IPS DF 19.7 (cell line): ENCODE data around the gene TMEM128.
"Not testable (repeated sequence)": the region's sequence is repeated elsewhere in the genome, so short reads cannot be mapped to it uniquely, and the experiment has no call there.

ENCODE experiments used
- DNase-seq: peaks from one replicate; pipeline ENCODE4 v3.0.0-alpha.2; 2013; ENCODE audit warnings: low read depth, low spot score

The TMEM128 gene, protein sequence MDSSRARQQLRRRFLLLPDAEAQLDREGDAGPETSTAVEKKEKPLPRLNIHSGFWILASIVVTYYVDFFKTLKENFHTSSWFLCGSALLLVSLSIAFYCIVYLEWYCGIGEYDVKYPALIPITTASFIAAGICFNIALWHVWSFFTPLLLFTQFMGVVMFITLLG

DNA sequence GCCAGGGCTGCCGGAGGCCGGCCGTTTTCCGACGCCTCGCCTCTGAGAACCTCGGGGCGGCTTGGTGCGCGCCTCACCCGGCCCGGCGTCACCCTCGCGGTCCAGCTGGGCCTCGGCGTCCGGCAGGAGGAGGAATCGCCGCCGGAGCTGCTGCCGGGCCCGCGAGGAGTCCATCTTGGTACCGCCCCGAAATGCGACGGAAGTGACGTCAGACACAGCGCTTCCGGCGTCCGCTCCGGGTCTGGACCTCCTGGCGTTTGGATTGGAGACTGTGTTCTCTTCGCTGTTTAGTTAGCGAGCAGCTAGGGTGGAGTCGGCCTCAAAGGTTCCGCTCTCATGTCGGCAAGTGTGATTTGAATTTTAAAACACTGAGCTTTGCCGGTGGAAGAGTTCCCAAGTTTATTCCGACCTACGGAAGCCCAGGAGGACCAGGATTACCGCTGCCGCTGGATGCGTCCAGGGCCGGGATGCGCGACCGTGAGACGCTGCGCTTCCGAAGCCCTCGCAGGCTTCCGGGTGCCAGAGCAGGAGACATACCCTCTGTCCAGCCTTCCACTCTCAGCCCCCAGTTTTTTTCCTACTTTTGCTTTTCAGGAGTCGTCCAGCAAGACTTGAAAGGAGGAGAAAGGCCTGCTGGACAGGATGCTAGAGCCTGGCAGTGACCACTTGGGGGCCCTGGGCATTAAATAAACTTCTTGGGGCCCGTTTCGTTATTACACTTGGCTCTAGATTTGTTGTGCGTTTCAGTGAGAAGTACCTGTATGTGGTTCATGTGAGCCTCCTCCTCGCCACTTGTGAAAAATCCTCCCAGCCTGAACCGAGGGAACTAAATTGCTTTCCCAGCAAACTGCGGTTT lies at the start of gene TMEM128:
TSS of gene TMEM128 (minus strand) at position 195 of the 856 bp plus-strand sequence. CDS start at position 174, 21 bp downstream.
- peak; percentile 83 for DNase-seq

DNA sequence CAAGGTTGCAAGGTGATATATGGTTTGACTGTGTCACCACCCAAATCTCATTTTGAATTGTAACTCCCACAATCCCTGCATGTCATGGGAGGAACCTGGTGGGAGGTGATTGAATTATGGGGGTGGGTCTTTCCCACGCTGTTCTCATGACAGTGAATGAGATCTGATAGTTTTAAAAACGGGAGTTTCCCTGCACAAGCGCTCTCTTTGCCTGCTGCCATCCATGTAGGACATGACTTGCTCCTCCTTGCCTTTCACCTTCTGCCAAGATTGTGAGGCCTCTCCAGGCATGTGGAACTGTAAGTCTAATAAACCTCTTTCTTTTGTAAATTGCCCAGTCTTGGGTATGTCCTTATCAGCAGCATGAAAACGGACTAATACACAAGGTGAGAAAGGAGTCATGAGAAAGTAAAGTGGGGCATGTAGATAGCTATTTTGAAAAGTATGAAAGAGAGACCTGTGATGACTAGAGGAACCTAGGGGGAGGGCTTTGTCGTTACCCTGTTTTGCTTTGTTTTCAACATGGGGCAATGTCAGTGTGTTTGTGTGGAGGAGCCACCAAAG lies 48.3 kb upstream of the TMEM128 start:
- DNase-seq, result no peak

DNA sequence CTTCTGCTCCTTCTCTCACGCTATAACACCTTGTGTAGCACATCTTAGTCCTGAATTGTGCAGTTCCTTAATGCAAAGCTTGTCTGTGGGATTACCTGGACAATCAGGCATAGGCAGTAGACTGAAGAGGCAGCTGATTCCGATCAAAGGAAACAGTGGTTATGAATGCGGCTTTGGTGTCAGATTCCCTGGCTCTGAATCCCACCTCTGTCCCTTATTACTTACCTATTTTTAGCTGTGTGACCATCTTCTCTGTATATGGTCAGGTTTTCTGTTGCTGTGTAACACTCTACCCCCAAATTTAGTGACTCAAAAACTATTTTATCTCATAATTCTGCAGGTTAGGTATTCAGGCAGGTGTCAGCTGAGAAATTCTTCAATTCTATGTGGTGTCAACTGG lies 45.3 kb upstream of the TMEM128 start:
- no peak for DNase-seq

DNA sequence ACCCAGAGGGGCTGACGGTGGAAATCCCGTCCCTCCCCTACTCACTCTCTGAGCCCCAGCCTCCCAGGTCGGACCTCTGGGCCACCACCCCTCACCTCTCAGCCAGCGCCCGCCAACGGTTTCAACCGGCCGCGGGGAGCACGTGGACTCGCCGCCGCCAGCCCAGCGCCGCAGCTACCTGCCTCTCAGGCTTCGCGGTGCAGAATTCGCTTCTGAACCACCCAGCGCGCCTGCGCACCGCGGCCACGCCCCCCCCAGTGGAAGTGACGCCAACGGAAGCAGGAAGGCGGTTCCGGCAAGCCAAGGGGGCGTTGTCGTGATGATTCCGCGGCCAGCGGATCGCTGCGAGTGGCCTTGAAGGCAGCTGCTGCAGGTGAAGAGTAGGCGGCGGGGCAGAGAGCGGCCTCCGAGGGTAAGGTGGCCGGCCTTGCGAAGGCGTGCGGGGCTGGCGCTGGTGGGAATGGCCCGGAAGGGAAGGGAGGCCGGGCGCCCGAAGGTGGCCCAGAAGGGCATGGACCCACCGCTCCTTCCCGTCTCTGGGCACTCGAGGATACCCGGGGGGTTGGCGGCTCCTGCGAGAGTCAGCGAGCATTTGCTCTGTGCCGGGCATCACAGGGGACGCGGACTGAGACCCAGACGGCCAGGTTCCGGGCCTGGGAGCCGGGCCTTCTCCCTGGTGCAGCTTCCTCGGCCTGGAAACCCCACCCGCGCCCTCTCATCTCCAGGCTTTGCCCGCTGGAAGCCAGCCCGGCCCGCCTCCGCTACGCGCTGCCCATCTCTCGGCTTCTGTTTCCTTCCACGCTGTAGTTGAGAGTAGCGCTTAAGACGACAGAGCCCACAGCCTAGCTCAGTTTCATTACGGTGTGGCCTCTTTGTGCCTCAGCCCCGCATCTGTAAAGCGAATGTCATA lies 42.2 kb upstream of the TMEM128 start, which contains the start of the genes LYAR and ZBTB49:
TSS of gene LYAR (minus strand) at position 214 of the 910 bp plus-strand sequence. CDS start 6,412 bp downstream, outside the sequence.
TSS of gene ZBTB49 (plus strand) at position 311 of the 910 bp plus-strand sequence. CDS start 9,695 bp downstream, outside the sequence.
- DNase-seq, result peak; percentile 61

DNA sequence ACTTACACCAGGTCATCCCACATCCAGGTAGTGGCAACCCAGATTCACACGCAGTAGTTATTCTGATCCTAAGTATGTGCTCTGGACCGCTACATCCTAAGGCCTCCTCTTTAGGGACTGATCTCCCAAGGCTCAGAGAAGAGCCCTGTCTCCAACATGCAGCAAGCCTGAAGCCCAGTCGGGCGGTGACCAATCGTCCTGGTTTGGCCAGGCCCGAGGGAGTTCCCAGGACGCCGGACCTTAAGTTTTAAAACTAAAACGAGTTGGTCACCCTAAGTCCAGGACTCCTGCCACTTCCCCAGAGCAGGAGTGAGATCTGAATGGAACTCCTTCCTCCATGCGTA lies 41.5 kb upstream of the TMEM128 start:
- DNase-seq, result no peak

DNA sequence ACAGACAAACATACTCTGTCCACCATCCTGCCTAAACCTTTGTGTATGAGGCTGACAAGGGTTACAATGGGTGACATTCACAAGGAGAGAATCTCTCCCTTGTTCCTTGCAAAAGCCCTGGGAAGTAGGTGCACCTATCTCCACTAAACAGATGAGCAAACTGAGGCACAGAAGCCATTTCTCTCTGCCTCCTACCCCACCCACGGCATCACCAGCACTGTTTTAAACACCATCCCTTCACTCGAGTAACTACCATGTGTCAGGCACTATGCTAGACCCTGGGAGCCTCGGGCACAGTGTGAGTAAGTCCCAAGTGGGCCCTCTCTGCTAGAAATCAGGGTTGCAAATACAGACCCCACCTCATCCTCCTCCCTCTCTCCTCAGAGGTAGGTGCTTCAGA lies 41.0 kb upstream of the TMEM128 start:
- no peak for DNase-seq

DNA sequence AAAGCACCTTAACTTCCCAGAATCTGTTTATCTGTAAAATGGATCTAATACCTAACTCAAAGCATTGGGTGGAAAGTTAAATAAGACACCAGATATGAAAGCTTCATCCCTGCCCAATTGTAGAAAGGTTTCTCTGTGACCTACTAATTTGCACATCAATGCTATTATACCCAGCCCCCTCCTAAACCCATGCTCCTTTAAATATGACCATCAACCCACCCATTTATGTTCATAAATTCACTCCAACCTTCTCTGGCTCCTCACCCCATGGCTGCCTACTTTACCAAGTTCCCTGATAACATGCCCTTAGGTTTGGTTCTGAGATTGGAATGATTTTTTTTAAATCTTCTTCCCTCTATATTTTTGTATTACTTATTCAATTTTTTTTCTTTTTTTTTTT lies 40.1 kb upstream of the TMEM128 start:
- DNase-seq, result no peak

DNA sequence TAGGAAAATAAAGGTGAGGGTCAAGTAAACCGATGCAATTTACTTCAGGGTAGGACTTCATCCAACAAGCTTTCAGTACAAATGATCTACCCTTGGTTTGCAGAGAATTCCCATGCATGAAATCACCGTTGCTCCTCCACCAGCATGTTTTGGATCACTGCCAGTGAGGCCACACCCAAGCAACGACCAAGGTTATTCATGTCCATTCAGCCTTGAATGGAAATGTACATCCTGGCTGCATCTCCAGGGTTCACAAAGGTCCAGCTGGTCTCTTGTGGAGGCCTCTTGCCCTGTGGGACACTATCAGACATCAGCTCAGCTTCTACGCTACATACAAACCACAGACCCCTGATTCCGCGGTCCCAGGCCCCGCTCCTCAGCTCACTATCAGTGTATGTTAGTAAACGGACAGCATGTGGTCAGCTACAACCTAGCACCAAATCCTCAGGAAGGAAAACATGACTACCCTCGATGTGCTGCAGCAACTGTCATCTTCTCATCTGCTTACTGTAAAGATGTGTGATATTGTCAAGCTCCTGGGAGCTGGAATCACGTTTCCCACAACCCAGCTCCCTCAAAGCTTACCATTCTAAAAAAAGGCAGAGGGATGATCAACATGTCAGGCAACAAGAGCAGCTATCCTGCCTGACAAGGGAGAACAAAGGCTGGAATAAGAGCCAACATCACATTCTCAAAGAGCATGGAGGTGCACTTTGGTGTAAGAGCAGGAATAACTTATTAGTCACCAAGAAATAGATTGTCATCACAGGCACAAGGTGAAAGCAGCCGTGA lies 37.0 kb upstream of the TMEM128 start:
- DNase-seq, result no peak

DNA sequence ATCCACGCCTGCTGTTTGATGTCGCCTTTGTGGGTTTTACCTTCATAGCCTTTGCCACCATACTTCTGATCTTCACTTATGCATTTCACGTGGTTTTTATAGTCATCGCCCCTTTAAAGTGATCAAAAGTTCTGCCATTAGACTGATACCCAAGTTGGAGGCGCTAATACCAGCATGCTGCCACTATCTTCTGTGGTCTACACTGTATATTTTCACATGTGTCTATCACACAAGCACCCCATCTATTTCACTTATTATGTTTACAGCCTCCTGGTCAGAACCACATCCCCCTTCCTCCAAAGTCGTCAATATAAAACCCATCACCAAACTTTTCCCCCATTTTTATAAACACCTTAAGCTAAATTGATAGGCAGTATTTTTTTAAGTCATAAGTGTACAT lies 33.8 kb upstream of the TMEM128 start:
- DNase-seq, result no peak

DNA sequence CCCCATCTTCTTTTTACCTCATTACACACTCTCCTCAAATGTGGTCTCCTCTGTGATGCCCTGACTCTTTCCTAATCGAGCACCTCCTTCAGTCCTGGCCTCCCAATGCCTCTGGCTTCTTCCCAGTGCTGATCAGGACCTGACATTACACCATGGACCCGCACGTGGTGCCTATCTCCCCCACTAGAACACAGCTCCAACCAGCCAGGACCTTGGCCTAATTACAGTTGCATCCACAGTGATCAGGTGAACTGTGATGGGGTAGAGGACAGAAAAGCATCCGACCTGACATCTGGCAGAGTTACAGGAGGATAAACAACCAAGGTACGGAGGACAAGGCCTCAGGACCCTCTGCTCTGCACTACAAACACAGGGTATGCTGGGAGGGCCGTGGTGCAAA lies 29.5 kb upstream of the TMEM128 start:
- DNase-seq, result no peak

DNA sequence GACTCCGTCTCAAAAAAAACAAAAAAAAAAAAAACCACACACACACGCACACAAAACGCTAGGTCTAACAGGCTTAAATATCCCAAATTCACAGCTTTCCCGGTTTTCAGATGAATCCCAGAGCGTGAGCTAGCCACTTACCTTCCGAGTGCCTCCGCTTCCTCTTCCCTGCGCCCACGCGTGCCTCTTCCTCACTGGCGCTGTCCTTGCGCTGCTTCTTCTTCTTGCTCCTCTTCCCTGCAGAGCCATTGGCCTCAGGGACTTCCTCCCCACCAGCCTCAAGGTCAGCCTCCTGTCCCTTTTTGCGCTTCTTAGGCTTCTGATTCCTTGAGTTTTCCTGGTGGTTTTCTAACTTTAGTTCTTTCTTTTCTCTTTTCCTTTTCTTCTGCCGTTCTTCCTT lies 26.2 kb upstream of the TMEM128 start:
- no peak for DNase-seq

DNA sequence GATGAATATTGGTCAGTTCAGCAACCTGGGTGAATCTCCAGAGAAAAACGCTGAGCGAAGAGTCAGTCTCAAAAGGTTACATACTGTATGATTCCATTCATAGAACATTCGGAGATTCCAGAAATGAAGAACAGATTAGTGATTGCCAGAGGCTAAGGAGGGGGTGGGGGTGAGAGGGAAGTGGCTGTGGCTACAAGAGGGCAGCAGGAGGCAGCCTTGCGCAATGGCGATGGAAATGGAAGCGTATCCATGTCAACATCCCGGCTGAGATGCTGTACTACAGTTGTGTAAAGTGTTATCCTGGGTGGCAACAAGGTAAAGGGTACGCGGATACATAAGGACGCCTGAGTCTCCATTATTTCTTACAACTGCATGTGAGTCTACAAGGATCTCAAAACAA lies 23.9 kb upstream of the TMEM128 start:
- DNase-seq, result no peak

DNA sequence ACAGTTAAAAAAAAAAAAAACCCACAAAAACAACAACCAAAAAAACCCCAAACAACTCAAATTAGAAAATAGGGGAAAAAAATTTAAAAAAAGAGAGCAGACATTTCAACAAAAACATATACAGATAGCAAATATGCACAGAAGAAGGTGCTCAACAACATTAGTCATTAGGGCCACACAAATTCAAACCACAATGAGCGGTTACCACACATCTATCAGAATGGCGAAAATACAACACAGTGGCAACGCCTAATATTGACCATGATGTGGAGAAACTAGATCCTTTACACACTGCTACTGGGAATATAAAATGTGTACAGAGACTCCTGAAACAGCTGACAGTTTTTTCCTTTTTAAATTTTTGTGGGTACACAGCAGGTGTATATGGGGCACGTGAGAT lies 22.5 kb upstream of the TMEM128 start:
- no peak for DNase-seq

DNA sequence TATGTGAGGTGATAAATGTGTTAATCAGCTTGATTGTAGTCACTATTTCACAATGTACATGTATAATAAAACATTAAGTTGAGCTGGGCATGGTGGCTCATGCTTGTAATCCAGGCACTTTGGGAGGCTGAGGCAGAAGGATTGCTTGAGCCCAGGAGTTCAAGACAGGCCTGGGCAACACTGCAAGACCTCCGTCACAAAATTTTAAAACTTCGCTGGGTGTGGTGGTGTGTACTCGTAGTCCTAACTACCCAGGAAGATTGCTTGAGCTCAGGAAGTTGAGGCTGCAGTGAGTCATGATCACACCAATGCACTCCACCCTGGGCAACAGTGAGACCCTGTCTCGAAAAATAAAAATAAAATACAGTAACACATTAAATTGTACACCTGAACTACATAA lies 21.8 kb upstream of the TMEM128 start:
- DNase-seq, result no peak

DNA sequence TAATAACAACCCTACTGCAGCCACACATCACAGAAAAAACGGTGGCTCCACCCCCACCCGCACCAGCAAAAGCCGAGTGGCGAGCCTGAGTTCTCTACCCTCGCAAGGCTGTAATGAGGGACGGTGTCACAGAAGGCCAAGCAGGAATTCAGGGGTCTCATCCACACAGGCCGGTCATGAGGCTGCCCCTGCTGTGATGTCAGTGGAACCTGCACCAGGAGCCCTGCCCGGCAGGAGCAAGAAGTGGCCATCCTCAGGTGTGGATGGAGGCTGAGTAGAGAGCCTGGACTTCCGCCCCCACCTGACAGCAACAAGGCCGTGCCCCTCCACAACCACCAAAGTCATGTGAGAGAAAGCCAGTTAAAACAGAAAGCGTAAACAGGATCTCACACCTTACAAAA lies 21.3 kb upstream of the TMEM128 start:
- DNase-seq, result no peak

DNA sequence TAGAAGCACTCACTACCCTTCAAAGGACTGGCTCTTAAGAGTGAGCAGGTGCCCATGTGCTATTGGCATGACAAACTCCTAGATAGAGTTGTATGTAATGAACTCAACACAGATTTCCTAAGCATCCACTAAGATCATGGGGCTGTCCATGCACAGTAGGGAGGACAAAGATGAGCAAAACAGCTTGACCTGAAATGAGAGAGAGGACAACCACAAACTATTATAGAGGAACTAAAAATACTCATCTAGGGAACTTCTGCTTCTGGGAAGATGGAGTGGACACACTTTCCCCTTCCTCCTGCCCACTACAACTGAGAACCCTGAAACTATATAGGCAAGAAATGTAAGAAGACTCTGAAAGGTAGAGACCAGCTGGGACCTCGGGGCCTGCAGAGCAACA lies 20.8 kb upstream of the TMEM128 start:
- DNase-seq, result no peak

DNA sequence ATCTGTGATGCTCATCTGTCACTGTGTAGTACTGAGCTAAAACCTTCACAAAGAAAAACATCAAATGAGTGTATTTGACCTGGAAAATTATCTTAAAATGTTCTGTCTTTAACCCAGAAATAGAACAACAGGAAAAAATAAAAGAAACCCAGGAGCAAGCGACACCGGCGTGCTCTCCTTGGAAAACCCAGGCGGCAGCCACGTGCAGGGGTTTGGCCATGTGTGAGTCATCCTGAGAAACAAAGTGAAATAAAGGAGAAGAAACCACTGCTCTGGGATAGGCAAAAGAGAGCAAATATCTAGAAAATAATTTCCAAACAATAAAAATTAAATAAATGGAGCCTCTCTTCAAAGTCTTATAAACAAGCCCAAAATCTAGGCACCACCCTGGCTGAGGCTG lies 20.0 kb upstream of the TMEM128 start:
- DNase-seq, result no peak

DNA sequence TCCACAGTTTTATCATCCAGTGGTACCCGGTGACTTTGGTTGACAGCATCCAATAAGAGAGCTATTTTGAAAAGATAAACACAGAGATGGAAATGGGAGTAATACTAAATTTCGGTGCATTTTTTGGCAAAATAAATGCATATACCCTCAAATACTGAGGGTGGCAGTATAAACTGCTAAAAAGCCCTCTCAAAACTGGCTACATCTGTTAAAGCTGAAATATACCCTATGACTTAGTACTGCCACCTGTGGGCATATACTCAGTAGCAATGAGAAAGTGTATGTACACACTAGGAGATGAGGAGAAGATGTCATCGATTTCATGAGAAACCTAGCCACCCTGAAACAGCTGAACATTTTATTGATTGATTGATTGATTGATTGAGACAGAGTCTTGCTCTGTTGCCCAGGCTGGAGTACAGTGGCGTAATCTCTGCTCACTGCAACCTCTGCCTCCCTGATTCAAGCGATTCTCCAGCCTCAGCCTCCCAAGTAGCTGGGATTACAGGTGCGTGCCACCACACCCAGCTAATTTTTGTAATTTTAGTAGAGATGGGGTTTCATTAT lies 12.2 kb upstream of the TMEM128 start:
- no peak for DNase-seq

DNA sequence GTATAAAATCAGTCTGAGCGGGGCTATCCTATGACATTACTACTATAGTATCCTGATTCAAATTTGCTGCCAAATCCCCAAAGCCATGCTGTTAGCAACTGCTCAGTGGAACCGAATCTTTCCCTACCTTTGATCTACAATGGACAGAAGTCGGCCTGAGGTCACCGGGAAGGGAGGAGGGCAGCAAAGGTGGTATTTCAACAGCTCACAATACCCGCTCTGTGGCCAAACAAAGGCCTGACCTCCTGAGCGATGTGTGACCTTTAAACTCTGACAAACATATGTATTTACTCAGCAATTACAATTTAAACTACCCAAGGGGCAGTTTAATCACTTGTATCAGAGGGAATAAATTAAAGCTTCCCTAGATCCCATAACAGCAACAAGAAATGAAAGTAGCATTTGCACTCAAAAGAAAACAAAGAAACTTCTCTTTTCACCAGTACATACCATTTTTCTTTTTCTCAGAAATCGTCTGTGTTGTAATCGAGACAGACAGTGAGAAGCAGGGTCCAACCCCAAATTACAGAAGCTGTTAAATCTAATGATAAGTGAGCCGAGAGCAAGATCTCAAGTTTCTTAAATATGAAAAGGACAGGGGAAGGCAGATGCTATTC lies 11.6 kb upstream of the TMEM128 start:
- no peak for DNase-seq

DNA sequence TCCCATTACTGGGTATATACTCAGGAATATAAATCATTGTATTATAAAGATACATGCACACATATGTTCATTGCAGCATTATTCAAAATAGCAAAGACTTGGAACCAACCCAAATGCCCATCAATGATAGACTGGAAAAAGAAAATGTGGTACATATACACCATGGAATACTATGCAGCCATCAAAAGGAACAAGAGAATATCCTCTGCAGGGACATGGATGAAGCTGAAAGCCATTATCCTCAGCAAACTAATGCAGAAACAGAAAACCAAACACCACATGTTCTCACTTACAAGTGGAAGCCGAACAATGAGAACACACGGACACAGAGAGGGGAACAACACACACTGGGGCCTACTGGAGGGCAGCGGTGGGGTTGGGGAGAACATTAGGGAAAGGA lies 9.7 kb upstream of the TMEM128 start:
- DNase-seq, result not testable (repeated sequence)
